Activated T-cell treated with anti-CD3 and anti-CD28 coated beads for 4 hours (primary cell): ENCODE data around the gene DES.

Experiments used
- DNase-seq: peaks from one replicate; pipeline ENCODE4 v3.0.0-alpha.2; 2020

Gene DES

DNA sequence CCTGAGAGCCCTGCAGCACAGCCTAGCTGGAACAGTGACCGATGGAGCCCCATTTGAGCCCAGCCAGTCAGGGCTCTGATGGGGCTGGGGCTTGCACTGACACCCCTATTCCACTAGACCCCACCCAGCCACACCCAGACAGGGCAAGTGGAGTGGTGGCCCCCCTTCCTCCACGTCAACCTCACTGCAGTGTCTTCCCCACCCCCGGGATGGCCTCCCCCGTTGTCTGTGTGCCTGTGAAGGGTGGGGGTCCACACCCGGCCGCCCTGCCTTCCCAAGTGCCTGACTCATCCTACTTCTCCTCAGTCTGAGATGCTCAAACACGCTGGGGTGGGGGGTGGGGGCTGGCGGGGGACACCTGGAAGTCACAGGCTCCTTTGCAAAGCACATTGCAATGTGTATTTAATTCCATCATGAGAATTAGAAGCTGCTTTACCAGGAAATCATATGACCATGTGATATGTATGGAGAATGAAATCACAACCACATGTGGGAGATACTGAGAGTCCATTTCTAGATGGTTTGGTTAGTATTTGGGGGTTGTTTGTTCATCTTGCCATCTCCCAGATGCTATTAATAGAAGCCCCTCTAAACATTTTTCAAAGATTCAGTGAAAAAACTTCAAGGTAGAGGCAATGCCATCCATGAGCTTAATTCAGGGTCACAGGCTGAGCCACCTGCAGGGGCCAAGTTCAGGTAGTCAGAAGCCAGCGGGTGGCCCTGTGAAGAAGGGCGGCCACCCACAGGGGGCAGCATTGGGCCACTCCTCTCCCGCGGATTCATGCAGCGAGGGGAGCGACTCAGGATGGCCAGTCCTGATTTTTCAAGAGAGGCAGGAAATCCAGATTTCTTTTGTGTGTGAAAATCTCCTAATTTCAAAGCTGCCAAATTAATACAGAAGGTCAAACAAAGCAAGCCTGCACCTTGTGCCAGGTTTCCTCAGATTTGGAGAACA, 57.8 kb downstream of the DES start:
- peak; percentile 48 for DNase-seq
